ENCODE measurements around the gene CHMP1B.

CHMP1B gene

DNA sequence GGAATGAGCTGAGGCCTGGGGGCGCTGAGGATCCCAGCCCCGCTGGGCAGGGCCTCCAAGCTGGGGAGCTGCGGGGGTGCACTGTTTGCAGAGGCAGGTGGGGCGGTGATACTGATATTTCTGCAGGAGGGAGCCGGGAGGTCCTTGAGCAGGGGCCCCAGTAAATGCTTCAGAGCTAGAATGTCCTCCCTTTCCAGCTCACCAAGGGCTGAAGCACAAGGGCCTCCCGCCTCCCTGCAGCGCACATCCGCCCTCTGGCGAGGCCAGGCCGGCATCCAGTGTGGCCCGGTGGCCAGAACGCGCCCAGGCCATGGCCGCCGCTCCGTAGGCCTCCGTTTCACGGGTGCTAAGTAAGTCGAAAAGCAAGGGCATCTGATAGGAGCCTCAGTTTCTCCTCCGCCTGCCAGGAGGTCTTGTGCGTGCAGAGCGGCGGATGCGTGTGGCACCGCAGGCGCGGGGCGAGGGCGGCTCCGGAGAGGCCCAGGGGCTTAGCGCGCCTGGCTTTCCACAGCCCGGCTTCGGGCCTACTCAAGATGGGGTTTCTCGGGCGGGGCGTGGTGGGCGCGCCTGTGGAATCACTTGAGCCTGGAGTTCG, 29.5 kb upstream of the CHMP1B start:
- H3K27ac ChIP-seq: no peak overlapping the region
- TF ChIP-seq, protein P1, sequence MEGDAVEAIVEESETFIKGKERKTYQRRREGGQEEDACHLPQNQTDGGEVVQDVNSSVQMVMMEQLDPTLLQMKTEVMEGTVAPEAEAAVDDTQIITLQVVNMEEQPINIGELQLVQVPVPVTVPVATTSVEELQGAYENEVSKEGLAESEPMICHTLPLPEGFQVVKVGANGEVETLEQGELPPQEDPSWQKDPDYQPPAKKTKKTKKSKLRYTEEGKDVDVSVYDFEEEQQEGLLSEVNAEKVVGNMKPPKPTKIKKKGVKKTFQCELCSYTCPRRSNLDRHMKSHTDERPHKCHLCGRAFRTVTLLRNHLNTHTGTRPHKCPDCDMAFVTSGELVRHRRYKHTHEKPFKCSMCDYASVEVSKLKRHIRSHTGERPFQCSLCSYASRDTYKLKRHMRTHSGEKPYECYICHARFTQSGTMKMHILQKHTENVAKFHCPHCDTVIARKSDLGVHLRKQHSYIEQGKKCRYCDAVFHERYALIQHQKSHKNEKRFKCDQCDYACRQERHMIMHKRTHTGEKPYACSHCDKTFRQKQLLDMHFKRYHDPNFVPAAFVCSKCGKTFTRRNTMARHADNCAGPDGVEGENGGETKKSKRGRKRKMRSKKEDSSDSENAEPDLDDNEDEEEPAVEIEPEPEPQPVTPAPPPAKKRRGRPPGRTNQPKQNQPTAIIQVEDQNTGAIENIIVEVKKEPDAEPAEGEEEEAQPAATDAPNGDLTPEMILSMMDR (conservative IDR thresholded peaks at IDR 0.05): no peak

DNA sequence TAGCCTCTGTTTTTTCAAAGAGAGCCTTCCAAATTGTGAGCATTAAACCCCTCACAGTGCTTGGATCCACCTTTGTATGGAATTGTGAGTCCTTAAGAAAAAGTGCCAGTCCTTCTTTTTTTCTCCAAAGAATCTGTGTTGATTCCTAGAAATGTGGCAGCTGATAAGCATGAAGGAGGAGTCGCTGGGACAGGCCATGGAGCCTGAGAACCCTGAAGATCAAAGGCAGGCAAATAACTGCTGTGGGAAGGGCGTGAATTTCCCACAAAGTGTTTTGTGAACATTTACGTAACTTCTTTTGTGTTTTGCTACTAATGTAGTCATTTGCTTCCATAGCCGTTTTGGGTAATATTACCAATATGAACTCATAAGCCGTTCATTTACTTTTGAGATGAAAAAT, 27.7 kb upstream of the CHMP1B start:
- H3K27ac ChIP-seq: no peak overlapping the region
- TF ChIP-seq, protein P1 (conservative IDR thresholded peaks at IDR 0.05): no peak

DNA sequence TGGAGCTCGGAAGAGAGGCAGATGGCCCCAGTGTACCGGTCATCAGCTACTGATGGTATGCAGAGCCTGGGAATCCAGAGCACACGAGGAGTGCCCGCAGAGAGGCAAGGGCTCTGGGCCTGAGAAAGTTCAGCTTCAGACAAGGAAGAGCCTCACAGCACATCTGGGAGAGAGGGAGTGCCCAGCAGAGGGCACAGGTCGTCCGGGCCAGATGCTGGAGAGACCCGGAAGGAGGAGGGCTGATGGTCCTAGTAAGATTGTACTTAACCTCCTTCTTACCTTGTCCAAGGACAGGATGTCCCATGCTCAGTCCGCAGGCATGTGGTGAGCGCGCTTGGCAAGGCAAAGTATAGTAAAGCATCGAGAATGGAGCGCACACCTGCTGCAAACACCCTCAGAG, 24.4 kb upstream of the CHMP1B start:
- TF ChIP-seq, protein P1 (conservative IDR thresholded peaks at IDR 0.05): no peak
- no peak overlapping the region for H3K27ac ChIP-seq

DNA sequence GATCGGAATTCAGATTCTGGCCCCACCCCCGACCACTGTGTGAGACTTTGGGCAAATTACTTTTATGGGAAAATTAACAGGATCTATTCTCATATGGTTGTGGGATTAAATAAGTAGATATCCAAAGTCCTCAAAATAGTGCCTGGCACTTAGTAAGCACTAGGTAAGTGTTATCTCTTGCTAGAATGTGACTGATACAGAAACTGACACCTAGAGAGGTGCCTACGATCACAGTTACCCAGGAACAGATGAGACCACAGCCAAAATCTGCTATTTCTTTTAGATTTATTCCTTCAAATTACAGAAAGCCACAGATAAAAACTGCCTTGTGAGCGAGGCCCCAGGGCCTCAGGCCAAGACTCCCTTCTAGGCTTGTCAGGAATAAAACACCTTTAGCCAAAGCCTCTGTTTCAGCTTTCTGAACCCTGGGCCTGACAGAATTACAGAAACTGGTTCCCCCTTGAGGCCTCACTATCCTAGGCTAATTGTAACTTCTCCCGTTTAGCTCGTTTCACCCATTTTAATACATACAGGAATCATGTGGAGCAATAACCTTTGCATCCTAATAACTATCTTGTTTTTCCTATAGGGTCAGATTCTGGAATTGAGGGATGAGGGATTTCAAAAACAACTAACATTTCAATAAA, 22.3 kb upstream of the CHMP1B start:
- no peak overlapping the region for H3K27ac ChIP-seq
- TF ChIP-seq, protein P1 (conservative IDR thresholded peaks at IDR 0.05): no peak

DNA sequence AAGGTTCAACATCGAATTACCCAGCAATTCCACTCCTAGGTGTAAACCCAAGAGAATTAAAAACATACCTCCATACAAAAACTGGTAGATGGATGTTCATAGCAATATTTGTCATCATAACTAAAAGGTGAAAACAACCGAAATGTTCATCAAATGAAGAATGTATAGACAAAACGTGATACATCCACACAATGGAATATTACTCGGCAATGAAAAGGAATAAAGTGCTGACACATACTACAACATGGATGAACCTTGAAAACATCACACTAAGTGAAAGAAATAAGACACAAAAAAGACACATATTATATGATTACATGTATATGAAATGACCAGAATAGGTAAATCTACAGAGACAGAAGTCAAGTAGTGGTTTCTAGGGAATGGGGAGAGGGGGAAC, 20.6 kb upstream of the CHMP1B start:
- TF ChIP-seq, protein P1 (conservative IDR thresholded peaks at IDR 0.05): no peak
- no peak overlapping the region for H3K27ac ChIP-seq

DNA sequence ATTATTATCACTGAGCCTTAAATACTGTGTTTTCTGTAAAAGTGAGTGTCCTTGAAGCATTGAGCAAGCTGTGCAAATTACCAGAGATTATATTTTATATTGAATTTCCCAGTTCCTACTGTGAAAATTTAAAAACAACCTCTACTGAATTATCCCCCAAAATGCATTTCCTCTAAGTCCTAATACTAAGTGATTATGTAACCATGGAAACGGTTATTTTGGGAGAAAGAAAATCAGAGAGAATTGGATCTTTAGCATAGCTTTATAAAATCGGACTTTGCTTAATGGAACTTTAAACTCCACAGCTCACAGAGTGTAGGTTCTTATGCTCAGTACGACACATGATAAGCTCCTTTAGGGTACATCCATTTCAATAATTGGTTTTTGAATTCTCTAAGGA, 19.3 kb upstream of the CHMP1B start:
- no peak overlapping the region for H3K27ac ChIP-seq
- TF ChIP-seq, protein P1 (conservative IDR thresholded peaks at IDR 0.05): no peak

DNA sequence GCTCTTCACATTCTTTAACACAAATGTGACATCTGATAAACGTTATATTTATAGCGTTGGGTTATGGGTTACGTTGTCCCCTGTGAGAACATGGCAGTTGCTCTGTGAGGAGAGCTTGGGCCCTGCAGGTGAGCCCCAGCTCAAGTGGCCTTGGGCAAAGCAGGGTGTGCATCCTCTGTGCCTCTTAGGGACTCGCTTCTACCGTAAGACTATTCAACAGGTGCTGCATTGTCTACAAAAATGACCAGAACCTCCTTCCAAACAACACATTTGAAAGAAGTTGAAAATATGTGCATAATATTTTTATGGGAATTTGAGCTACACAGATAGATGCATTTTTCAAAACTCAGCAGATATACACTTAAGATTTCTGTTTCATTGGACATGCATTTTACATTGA, 16.4 kb upstream of the CHMP1B start:
- H3K27ac ChIP-seq: no peak overlapping the region
- TF ChIP-seq, protein P1 (conservative IDR thresholded peaks at IDR 0.05): no peak

Measured in VCaP (cell line).